ENCODE data around the gene OR6C6. TPM values are rescaled to one million over a fixed set of nuclear protein-coding genes. Genes with fewer than 3 reads are reported as not detected.

Gene OR6C6
- total RNA-seq = not detected in 2 replicates

GRCh38 chr12:55296469-55296868 lies at the start of gene OR6C6:
OR6C6 (minus strand) TSS chr12:55296569; CDS start chr12:55295232, 1,337 bp downstream.

GRCh38 chr12:55330446-55330845 lies 34.1 kb upstream of the OR6C6 start, which contains the start of gene OR6C3:
OR6C3 (plus strand) TSS chr12:55330746; CDS start chr12:55331701, 955 bp downstream.

GRCh38 chr12:55314043-55314442 lies 17.7 kb upstream of the OR6C6 start, which contains the start of gene OR6C1:
OR6C1 (plus strand) TSS chr12:55314343; CDS start chr12:55320600, 6,257 bp downstream.

GRCh38 chr12:55244309-55244708 lies 52.1 kb downstream of the OR6C6 start, which contains the start of gene OR6C74:
OR6C74 (plus strand) TSS chr12:55244609; CDS start chr12:55247288, 2,679 bp downstream.

Other genes starting within 250 kb of the OR6C6 start
- gene OR9K2, start 170.2 kb downstream of the OR6C6 start, total RNA-seq = not detected in 2 replicates
- not detected in 2 replicates for gene OR10A7, start 75.5 kb downstream of the OR6C6 start, total RNA-seq
- gene OR6C74, start 52.0 kb downstream of the OR6C6 start, total RNA-seq = not detected in 2 replicates
- gene OR6C1, start 17.8 kb upstream of the OR6C6 start, total RNA-seq = not detected in 2 replicates
- gene OR6C3, start 34.2 kb upstream of the OR6C6 start, total RNA-seq = not detected in 2 replicates
- not detected in 2 replicates for gene OR6C75, start 66.4 kb upstream of the OR6C6 start, total RNA-seq
- not detected in 2 replicates for gene OR6C65, start 104.0 kb upstream of the OR6C6 start, total RNA-seq
- not detected in 2 replicates for gene OR6C76, start 129.7 kb upstream of the OR6C6 start, total RNA-seq
- gene OR6C2, start 147.5 kb upstream of the OR6C6 start, total RNA-seq = not detected in 2 replicates
- not detected in 2 replicates for gene OR6C70, start 173.6 kb upstream of the OR6C6 start, total RNA-seq
- not detected in 2 replicates for gene OR6C68, start 195.8 kb upstream of the OR6C6 start, total RNA-seq

Measured in aortic smooth muscle cell (primary cell).